ENCODE measurements around the gene LDLRAD3. TPM values are rescaled to one million over a fixed set of nuclear protein-coding genes. Genes with fewer than 3 reads are reported as not detected.

The LDLRAD3 gene
- total and polyA plus RNA-seq, 4 donors: 2.2 to 14.3 (median 9.9) TPM

GRCh38 chr11:36103933-36104530 is 160.2 kb downstream of the LDLRAD3 start:
- no peaks in the 10 kb centered on the region for H3K36me3 ChIP-seq (ENCODE audit: control insufficient read depth in 4 of 4, insufficient read depth in 4 of 4, low read length in 4 of 4)
- H3K9me3 ChIP-seq (ENCODE audit: control insufficient read depth in 4 of 4, insufficient read depth in 3 of 4, low read length in 3 of 4): peaks cover 0 to under 1% (median 0%) of the 10 kb centered on the region in 4 donors
- DNase-seq (no peak), ATAC-seq (ENCODE audit: insufficient read depth, low FRiP score) (no peak)
- TF ChIP-seq, protein P1, sequence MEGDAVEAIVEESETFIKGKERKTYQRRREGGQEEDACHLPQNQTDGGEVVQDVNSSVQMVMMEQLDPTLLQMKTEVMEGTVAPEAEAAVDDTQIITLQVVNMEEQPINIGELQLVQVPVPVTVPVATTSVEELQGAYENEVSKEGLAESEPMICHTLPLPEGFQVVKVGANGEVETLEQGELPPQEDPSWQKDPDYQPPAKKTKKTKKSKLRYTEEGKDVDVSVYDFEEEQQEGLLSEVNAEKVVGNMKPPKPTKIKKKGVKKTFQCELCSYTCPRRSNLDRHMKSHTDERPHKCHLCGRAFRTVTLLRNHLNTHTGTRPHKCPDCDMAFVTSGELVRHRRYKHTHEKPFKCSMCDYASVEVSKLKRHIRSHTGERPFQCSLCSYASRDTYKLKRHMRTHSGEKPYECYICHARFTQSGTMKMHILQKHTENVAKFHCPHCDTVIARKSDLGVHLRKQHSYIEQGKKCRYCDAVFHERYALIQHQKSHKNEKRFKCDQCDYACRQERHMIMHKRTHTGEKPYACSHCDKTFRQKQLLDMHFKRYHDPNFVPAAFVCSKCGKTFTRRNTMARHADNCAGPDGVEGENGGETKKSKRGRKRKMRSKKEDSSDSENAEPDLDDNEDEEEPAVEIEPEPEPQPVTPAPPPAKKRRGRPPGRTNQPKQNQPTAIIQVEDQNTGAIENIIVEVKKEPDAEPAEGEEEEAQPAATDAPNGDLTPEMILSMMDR (IDR thresholded peaks at IDR 0.05; ENCODE audit: control extremely low read depth, extremely low read depth): no peak
- no peak overlapping the region for H3K27ac ChIP-seq (ENCODE audit: low read depth in 1 of 2, low read length in 1 of 2)
- H3K27me3 ChIP-seq (ENCODE audit: control insufficient read depth in 3 of 3, insufficient read depth in 3 of 3, low read length in 2 of 3): no peaks in the 10 kb centered on the region
- no peak overlapping the region for H3K9ac ChIP-seq (ENCODE audit: insufficient read depth in 1 of 2, low read length in 2 of 2)
- 96 to 97% methylated on average over 11 of the region's 11 CpGs for WGBS, 2 donors
- no peak overlapping the region for H3K4me3 ChIP-seq
- peaks cover 0 to 21% (median 10%) of the 10 kb centered on the region in 5 donors for H3K4me1 ChIP-seq (ENCODE audit: control insufficient read depth in 5 of 5, insufficient read depth in 5 of 5, low read length in 5 of 5)

GRCh38 chr11:36104660-36104992 is 160.8 kb downstream of the LDLRAD3 start:
- DNase-seq: no peak
- H3K4me3 ChIP-seq: no peak overlapping the region
- TF ChIP-seq, protein P1 (IDR thresholded peaks at IDR 0.05; ENCODE audit: control extremely low read depth, extremely low read depth): no peak
- H3K9ac ChIP-seq (ENCODE audit: insufficient read depth in 1 of 2, low read length in 2 of 2): no peak overlapping the region
- H3K4me1 ChIP-seq (ENCODE audit: control insufficient read depth in 5 of 5, insufficient read depth in 5 of 5, low read length in 5 of 5): peaks cover 0 to 21% (median 10%) of the 10 kb centered on the region in 5 donors
- no peak for ATAC-seq (ENCODE audit: insufficient read depth, low FRiP score)
- H3K27me3 ChIP-seq (ENCODE audit: control insufficient read depth in 3 of 3, insufficient read depth in 3 of 3, low read length in 2 of 3): no peaks in the 10 kb centered on the region
- no peak overlapping the region for H3K27ac ChIP-seq (ENCODE audit: low read depth in 1 of 2, low read length in 1 of 2)
- H3K9me3 ChIP-seq (ENCODE audit: control insufficient read depth in 4 of 4, insufficient read depth in 3 of 4, low read length in 3 of 4): peaks cover 0 to 2% (median 0%) of the 10 kb centered on the region in 4 donors
- no peaks in the 10 kb centered on the region for H3K36me3 ChIP-seq (ENCODE audit: control insufficient read depth in 4 of 4, insufficient read depth in 4 of 4, low read length in 4 of 4)
- 75 to 93% methylated on average over 4 of the region's 4 CpGs for whole genome bisulfite sequencing, 2 donors

DNA sequence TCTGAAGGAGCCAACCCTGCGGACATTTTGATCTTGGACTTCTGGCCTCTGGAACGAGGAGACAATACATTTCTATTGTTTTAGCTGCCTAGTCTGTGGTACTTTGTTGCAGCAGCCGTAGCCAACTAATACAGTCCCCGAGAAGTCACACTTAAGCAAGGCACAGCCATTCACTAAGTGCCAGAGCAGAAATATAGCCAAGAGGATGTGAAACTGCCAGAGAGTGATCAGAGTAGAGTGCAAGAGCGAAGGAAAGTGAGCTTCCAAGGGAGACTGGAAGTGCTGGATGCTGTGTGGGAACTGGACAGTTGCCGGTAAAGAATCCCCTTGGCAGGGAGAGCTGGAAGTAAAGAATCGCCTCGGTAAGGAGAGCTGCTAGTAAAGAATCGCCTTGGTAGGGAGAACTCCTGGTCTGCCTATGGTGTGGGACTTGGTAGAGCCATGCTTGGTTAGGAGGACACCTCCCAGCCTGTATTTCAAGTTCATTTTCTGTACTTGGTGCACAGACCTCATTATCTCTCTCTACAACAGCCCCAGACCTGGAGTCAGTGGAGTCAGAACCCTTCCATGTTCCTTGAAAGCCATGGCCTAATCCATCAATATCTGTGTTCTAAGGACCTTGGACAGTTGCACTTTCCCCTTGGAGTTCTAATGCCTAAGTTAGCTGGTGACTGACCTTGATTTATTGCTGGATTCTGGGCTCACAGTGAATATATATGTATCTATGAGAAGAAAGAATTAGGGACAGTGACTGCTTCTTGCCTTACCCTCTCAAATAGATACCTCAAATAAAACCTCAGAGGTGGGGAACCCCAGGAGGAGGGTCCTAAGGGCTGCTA is 162.1 kb downstream of the LDLRAD3 start:
- peaks cover 0 to 32% (median 18%) of the 10 kb centered on the region in 5 donors for H3K4me1 ChIP-seq (ENCODE audit: control insufficient read depth in 5 of 5, insufficient read depth in 5 of 5, low read length in 5 of 5)
- WGBS, 2 donors: 83 to 90% methylated on average over 9 of the region's 9 CpGs
- DNase-seq: peak in 2 of 3 donors; percentile 19 to 28
- no peak overlapping the region for H3K4me3 ChIP-seq
- H3K9ac ChIP-seq (ENCODE audit: insufficient read depth in 1 of 2, low read length in 2 of 2): no peak overlapping the region
- H3K27me3 ChIP-seq (ENCODE audit: control insufficient read depth in 3 of 3, insufficient read depth in 3 of 3, low read length in 2 of 3): no peaks in the 10 kb centered on the region
- H3K27ac ChIP-seq (ENCODE audit: low read depth in 1 of 2, low read length in 1 of 2): no peak overlapping the region
- H3K9me3 ChIP-seq (ENCODE audit: control insufficient read depth in 4 of 4, insufficient read depth in 3 of 4, low read length in 3 of 4): peaks cover 0 to 2% (median 0%) of the 10 kb centered on the region in 4 donors
- no peaks in the 10 kb centered on the region for H3K36me3 ChIP-seq (ENCODE audit: control insufficient read depth in 4 of 4, insufficient read depth in 4 of 4, low read length in 4 of 4)
- ATAC-seq (ENCODE audit: insufficient read depth, low FRiP score): no peak
- TF ChIP-seq, protein P1 (IDR thresholded peaks at IDR 0.05; ENCODE audit: control extremely low read depth, extremely low read depth): no peak

Data from lung (tissue), 12 donors.